Skeletal muscle tissue (tissue), 4 donors: ENCODE data around the gene DUT. TPM values are rescaled to one million over a fixed set of nuclear protein-coding genes. Genes with fewer than 3 reads are reported as not detected.

Source experiments
- H3K27ac ChIP-seq: one replicate; pipeline ENCODE4 v1.7.0; 2013; ENCODE audit warnings: mild to moderate bottlenecking, low read depth, low read length, inconsistent platforms
- H3K27me3 ChIP-seq, 3 donors: one replicate each; pipeline ENCODE4 v1.7.0; 2013; ENCODE audit warnings: low read length in 3 of 3; ENCODE audit not compliant: control insufficient read depth in 3 of 3, insufficient read depth in 3 of 3
- H3K36me3 ChIP-seq, 3 donors: one replicate each; pipeline ENCODE4 v1.7.0; 2013; ENCODE audit warnings: low read length in 3 of 3; ENCODE audit not compliant: control insufficient read depth in 3 of 3, insufficient read depth in 3 of 3
- H3K4me1 ChIP-seq, 3 donors: one replicate each; pipeline ENCODE4 v1.7.0; 2013; ENCODE audit warnings: low read length in 3 of 3, mild to moderate bottlenecking in 3 of 3; ENCODE audit not compliant: control insufficient read depth in 3 of 3, insufficient read depth in 3 of 3
- H3K4me3 ChIP-seq, 3 donors: one replicate each; pipeline ENCODE4 v1.7.0; 2013; ENCODE audit warnings: low read length in 3 of 3
- H3K9ac ChIP-seq, 3 donors: one replicate each; pipeline ENCODE4 v1.7.0; 2013; ENCODE audit warnings: low read length in 3 of 3, mild to moderate bottlenecking in 3 of 3, moderate library complexity in 2 of 3, low read depth in 1 of 3
- H3K9me3 ChIP-seq, 3 donors: one replicate each; pipeline ENCODE4 v1.7.0; 2013; ENCODE audit warnings: low read length in 3 of 3; ENCODE audit not compliant: control insufficient read depth in 3 of 3
- total RNA-seq: library from RNA; depleted of rRNA; stranded (reverse); fragments of >200 nt; gene quantifications from one replicate; pipeline ENCODE4 v1.2.3, GENCODE V29; 2014
- donor health status: Osteomylitis.

Gene DUT
- total RNA-seq, 1 donor from 2014 or later = 32.9 TPM

- H3K9me3 ChIP-seq = no peaks in the 10 kb centered on the region
- no peaks in the 10 kb centered on the region for H3K36me3 ChIP-seq
- no peak overlapping the region for H3K4me3 ChIP-seq
- no peak overlapping the region for H3K9ac ChIP-seq
- H3K4me1 ChIP-seq = peaks cover 0 to 5% (median under 1%) of the 10 kb centered on the region in 3 donors
- peaks cover 0 to 2% (median 0%) of the 10 kb centered on the region in 3 donors for H3K27me3 ChIP-seq
- H3K27ac ChIP-seq = no peak overlapping the region
These were observed 51.8 kb downstream of the DUT start for GRCh38 chr15:48383031-48383430.

DNA sequence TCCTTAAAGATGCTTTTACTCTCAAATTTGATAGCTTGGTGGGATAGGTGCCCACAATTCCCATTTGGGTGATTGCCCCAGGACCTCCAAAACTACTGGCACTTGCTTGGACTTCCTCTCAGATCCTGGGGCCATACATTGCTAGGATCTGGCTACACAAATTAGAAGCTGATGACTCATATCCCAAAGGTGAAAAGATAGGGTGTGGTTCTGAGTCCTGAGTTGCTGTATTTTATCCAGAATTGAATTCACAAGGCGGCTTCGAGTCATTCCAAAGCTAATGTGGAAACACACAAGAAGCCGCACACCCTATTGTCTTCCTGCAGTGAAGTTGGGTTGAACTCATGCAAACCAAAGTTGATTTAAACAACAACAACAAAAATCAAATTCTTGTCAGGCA, 53.4 kb downstream of the DUT start:
- Histone ChIP-seq H3K27ac (no peak overlapping the region), H3K36me3 (no peaks in the 10 kb centered on the region), H3K9ac (no peak overlapping the region), H3K9me3 (no peaks in the 10 kb centered on the region), H3K4me1 (peaks cover 3 to 16% (median 6%) of the 10 kb centered on the region in 3 donors), H3K4me3 (no peak overlapping the region), H3K27me3 (no peaks in the 10 kb centered on the region)

GRCh38 chr15:48385031-48385830, 54.0 kb downstream of the DUT start:
- H3K4me3 ChIP-seq = no peak overlapping the region
- H3K36me3 ChIP-seq = no peaks in the 10 kb centered on the region
- peaks cover 3 to 19% (median 6%) of the 10 kb centered on the region in 3 donors for H3K4me1 ChIP-seq
- H3K9ac ChIP-seq = no peak overlapping the region
- H3K9me3 ChIP-seq = no peaks in the 10 kb centered on the region
- H3K27ac ChIP-seq = no peak overlapping the region
- no peaks in the 10 kb centered on the region for H3K27me3 ChIP-seq

DNA sequence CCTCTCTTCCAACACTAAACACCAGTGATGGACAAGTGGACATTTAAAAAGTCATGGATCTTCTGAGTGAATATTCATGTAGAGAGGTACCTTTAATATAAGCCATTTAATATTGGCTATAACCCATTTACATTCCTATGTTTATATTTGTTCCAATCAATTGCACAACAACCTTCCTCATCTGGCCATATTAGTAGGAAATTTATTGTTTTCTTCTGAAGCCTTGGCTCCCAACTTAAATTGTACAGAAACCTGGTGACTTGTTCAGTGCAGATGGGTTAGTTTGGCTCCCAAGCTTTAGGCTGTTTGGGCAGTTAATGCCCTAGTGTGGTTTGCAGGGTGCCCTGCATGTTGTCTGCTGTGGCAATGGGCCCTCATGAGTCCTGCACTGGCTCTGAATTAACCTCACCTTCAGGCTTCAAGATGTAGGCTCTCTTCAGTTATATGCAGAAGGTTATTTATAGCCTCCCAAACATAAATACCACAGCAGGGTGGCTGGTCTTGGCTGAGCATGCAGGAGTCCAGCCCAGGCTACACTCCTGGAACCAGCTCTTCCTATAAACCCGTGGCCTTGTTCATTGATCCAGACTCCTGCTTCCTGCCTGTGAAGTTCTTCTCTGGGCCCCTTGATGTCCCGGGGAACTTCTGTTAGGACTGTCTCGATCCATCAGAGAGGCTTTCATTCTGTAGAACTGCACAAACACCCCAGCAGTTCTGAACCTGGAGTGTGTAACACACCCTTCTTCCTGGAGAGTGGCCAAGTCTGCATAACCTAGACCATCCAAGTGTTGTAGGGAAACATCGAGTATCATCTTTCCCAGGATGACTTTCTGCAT, 57.0 kb downstream of the DUT start:
- no peak overlapping the region for H3K27ac ChIP-seq
- no peaks in the 10 kb centered on the region for H3K9me3 ChIP-seq
- H3K4me3 ChIP-seq = no peak overlapping the region
- H3K36me3 ChIP-seq = no peaks in the 10 kb centered on the region
- H3K27me3 ChIP-seq = no peaks in the 10 kb centered on the region
- H3K9ac ChIP-seq = no peak overlapping the region
- peaks cover 3 to 22% (median 9%) of the 10 kb centered on the region in 3 donors for H3K4me1 ChIP-seq

GRCh38 chr15:48388910-48389309, 57.7 kb downstream of the DUT start:
- no peak overlapping the region for H3K4me3 ChIP-seq
- H3K27me3 ChIP-seq = no peaks in the 10 kb centered on the region
- H3K4me1 ChIP-seq = peaks cover 4 to 29% (median 9%) of the 10 kb centered on the region in 3 donors
- H3K9ac ChIP-seq = no peak overlapping the region
- peak overlapping the region; percentile 43 for H3K27ac ChIP-seq
- no peaks in the 10 kb centered on the region for H3K9me3 ChIP-seq
- no peaks in the 10 kb centered on the region for H3K36me3 ChIP-seq

- Histone ChIP-seq H3K9me3 (no peaks in the 10 kb centered on the region), H3K9ac (no peak overlapping the region), H3K27me3 (no peaks in the 10 kb centered on the region), H3K27ac (peak overlapping the region; percentile 43), H3K4me1 (peaks cover 9 to 31% (median 9%) of the 10 kb centered on the region in 3 donors), H3K36me3 (no peaks in the 10 kb centered on the region), H3K4me3 (no peak overlapping the region)
These were observed 58.5 kb downstream of the DUT start for GRCh38 chr15:48389691-48390143.

DNA sequence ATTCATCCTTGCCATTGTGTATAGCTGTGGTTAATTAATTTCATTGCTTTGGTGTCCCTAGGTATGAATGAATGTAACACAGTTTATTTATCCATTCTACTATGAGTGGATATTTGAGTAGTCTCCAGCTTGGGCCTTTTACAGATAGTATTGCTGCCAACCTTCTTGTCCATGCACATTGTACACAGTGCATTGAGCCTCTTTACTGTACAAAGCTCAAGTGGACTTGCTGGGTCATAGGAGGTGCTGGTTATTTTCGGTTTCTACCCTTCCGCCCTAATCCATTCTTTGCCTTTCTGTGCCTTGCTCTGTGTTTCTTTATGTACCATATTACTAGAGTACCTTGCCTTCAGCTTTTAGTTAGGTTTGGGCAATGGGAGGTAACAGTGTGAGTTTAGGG, 60.7 kb downstream of the DUT start:
- peak overlapping the region; percentile 28 for H3K27ac ChIP-seq
- H3K9me3 ChIP-seq = no peaks in the 10 kb centered on the region
- no peak overlapping the region for H3K4me3 ChIP-seq
- H3K9ac ChIP-seq = no peak overlapping the region
- no peaks in the 10 kb centered on the region for H3K27me3 ChIP-seq
- peaks cover 9 to 38% (median 14%) of the 10 kb centered on the region in 3 donors for H3K4me1 ChIP-seq
- no peaks in the 10 kb centered on the region for H3K36me3 ChIP-seq

DNA sequence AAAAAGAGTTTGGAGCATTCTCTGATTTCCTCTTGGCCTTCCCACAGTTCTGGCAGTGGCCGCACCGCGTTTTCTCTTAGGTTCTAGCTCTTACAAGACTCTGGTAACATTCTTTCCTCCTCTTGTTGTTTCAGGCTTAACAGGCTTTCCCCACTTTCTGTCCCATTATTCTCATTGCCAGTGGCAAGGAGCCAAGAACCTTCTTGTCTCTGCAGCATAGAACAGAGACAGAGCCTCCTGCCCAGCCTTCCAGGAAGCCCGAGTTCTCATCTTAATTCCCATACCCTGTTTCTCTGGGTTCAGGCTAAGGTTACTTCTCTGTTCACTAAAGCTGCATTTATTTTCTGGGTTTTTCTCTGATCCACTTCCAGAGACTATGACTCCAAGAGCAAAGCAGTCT, 61.1 kb downstream of the DUT start:
- Histone ChIP-seq H3K4me1 (peaks cover 9 to 38% (median 14%) of the 10 kb centered on the region in 3 donors), H3K27ac (peak overlapping the region; percentile 28), H3K9me3 (no peaks in the 10 kb centered on the region), H3K9ac (no peak overlapping the region), H3K27me3 (no peaks in the 10 kb centered on the region), H3K4me3 (no peak overlapping the region), H3K36me3 (no peaks in the 10 kb centered on the region)
